Stomach smooth muscle (tissue), 2 donors: ENCODE data around the gene NMD3.
A peak's percentile ranks its signal among the peaks of the same experiment; 100 is the strongest.
"Not testable (repeated sequence)": the region's sequence is repeated elsewhere in the genome, so short reads cannot be mapped to it uniquely, and the experiment has no call there.

ENCODE experiments used
- H3K27ac ChIP-seq: one replicate; pipeline ENCODE4 v1.7.0; 2013; ENCODE audit warnings: mild to moderate bottlenecking, low read length, inconsistent platforms
- H3K27me3 ChIP-seq, 2 donors: one replicate each; pipeline ENCODE4 v1.7.0; 2013; ENCODE audit warnings: low read length in 2 of 2; ENCODE audit not compliant: insufficient read depth in 2 of 2, control insufficient read depth in 1 of 2
- H3K36me3 ChIP-seq, 2 donors: one replicate each; pipeline ENCODE4 v1.7.0; 2013; ENCODE audit warnings: low read length in 2 of 2; ENCODE audit not compliant: control insufficient read depth in 2 of 2, insufficient read depth in 2 of 2
- H3K4me1 ChIP-seq: one replicate; pipeline ENCODE4 v1.7.0; 2013; ENCODE audit warnings: low read length; ENCODE audit not compliant: control insufficient read depth, insufficient read depth
- H3K4me3 ChIP-seq, 2 donors: one replicate each; pipeline ENCODE4 v1.7.0; 2013; ENCODE audit warnings: low read length in 2 of 2
- H3K9ac ChIP-seq, 2 donors: one replicate each; pipeline ENCODE4 v1.7.0; 2013; ENCODE audit warnings: low read length in 2 of 2, mild to moderate bottlenecking in 1 of 2
- H3K9me3 ChIP-seq, 2 donors: one replicate each; pipeline ENCODE4 v1.7.0; 2013; ENCODE audit warnings: low read length in 2 of 2; ENCODE audit not compliant: control insufficient read depth in 2 of 2
- donor health status: healthy.
- donor health status: Pancreatic carcinoma.

Gene NMD3

DNA sequence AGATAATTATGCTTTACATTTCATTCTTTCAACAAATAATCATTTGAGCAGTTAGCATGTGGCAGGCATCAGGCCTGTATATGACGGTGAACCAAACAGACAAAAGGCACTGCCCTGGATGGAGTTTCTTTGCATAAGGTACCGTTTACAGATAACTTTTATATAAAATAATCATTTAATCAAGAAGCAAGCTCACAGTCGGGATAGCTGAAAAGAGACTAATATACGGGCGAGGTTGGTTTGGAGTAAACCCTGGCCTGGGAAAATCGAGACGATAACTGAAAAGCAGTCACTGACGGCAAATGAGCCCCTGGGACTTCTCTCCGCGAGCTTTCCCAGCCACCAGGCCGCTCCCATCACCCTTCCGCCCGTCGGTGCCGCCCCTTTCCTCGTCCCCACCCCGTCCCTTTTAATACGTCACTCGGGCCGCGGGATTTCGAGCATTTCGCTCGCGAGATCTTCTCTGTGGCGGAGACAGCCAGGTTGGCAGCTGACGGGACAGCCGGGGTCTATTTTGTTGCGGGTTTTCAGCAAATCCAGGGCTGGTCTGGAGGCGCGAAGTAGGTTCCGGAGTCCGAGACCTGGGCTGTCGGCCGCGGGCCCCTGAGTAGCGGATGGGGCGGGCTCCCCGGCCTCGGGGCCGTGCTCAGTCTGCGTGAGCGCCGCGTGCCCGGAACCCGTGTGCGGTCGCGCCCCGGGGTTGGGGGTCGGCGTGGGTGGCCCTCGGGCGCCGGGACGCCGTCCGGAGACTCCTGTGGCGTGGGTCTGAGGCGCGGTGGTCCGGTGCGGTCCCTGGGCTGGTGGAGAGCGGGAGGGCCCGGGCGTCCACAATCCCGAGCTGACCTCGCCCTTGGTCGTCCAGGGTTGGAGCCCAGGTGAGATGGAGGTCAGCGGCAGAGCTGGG, at the start of gene NMD3:
TSS of gene NMD3 (plus strand) at position 462 of the 904 bp plus-strand sequence. CDS start 703 bp downstream, outside the sequence.
- Histone ChIP-seq H3K4me3 (peak within 1 kb of the TSS; percentile 89 to 96), H3K36me3 (no peaks in the 10 kb centered on the region), H3K9ac (peak within 1 kb of the TSS; percentile 91), H3K27ac (peak within 1 kb of the TSS; percentile 83), H3K27me3 (no peaks in the 10 kb centered on the region), H3K9me3 (peaks cover 0 to 4% of the 10 kb centered on the region in 2 donors), H3K4me1 (peaks cover 5% of the 10 kb centered on the region)

DNA sequence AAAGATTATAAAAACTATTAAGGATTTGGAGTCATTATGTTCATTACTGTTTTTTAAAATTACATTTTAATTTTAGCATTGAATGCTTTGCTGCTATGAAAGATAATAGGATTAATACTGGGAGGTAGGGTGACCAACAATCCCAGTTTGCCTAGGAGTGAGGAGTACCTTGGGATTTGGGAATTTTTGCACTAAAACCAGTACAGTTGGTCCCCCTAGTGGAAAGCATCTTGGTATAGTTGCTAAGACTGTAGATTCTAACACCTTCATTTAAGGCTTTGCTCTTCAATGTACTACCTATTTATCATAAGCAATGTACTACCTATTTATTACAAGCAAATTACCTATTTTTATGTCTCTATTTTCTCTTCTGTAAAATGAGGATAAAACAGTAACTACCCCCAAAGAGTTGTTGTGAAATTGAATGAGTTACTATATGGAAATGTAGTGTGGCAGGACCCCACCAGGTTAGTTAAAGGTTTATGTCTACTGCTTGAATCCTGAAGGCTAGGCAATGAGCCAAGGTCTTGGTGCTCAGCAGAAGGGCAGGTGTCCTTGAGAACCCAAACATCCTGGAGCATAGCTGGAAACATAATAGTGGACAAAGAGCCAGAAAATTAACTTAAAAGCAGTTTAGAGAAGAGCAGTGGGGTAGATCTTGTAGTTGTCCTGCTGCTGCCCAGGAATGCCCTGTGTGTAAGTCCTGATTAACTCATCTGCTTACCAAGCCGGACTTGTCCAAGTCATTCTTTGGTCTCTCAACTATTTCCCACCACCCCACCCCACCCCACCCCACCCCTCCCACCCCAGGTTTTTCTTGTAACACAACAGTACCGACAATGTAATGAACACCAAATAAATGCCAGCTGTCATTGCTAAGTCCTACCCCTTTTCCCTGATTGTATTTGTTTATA, 49.2 kb upstream of the NMD3 start:
- Histone ChIP-seq H3K9ac (no peak overlapping the region), H3K27me3 (no peaks in the 10 kb centered on the region), H3K4me1 (peaks cover 3% of the 10 kb centered on the region), H3K36me3 (no peaks in the 10 kb centered on the region), H3K4me3 (no peak overlapping the region), H3K27ac (no peak overlapping the region), H3K9me3 (no peaks in the 10 kb centered on the region)

DNA sequence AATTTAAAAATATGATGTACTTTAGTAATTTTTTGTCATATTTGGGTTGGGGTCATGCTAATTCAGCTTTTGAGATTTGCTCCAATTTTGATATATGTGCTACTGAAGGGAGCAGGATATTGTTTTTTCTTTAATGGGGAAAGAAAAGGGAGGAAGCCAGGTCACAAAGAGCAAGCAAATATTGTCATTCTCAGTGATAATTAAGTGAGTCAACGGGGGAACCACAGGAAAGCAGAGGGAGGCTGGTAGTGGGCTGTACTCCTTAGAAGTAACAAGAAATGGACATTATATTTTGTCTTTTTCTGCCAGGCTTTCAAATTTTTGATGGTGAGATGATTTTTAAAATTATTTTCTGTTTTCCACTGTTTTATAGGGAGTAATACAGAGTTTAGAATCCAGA, 45.6 kb upstream of the NMD3 start:
- Histone ChIP-seq H3K27ac (no peak overlapping the region), H3K27me3 (no peaks in the 10 kb centered on the region), H3K9me3 (no peaks in the 10 kb centered on the region), H3K4me1 (peaks cover 3% of the 10 kb centered on the region), H3K4me3 (no peak overlapping the region), H3K9ac (no peak overlapping the region), H3K36me3 (no peaks in the 10 kb centered on the region)

DNA sequence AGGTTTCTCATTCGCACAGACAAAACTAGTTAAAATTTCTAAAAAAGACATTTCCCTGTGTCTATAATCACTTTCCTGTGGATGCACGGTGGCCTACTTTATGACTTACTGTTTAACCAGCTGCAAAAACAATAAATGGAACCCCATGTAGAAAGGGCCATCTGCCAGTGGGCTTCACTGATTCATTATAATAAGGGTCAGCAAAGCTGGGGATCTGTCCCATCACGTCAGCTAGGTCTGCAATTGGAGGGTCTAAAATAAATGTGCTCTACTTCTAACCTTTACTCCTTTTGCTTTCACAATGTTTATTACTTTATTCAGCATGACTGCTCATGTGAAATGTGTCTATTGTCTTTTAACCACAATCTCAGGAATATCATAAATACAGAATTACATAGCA, 43.1 kb upstream of the NMD3 start:
- Histone ChIP-seq H3K27me3 (no peaks in the 10 kb centered on the region), H3K36me3 (no peaks in the 10 kb centered on the region), H3K27ac (no peak overlapping the region), H3K4me1 (no peaks in the 10 kb centered on the region), H3K4me3 (no peak overlapping the region), H3K9me3 (no peaks in the 10 kb centered on the region), H3K9ac (no peak overlapping the region)

DNA sequence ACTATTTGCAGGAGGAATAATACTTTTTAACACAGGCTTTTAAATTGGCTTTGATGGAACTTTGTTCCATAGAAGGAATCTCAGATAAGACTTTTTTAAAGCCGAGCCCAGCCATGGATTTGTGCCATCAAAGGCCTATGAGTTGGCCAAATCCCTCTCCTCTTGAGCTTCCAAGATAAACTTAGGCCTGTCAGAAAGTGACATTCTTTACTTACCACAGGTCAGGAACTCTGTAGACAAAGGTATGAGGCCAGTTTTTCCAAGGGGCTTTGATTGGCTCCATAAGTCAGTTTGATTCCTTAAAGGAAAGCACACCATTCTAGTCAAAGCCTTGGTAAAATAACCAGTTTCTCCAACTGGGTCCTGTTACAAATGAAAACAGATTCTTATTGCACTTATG, 39.7 kb upstream of the NMD3 start:
- not testable (repeated sequence) for H3K4me1 ChIP-seq, H3K27ac ChIP-seq, H3K36me3 ChIP-seq, H3K9ac ChIP-seq, H3K27me3 ChIP-seq, H3K4me3 ChIP-seq, H3K9me3 ChIP-seq

DNA sequence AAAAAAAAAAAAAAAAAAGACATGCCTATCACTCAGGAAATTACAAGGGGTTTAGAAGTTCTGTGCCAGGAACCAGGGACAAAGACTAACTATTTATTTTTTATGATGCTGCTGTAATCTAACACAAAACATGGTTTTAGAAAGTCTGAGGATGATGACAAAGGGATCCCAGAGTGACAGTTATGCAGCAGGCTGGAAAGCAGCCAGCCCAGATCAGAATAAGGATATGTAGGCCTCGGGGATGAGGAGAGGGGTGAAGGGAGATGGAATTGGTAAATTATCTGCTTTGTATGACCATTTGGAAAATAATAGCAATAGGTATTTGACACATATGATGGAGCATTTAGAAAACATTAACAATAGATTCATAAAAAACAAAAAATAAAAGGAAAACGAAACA, 34.1 kb upstream of the NMD3 start:
- Histone ChIP-seq H3K27ac (no peak overlapping the region), H3K9me3 (no peaks in the 10 kb centered on the region), H3K27me3 (no peaks in the 10 kb centered on the region), H3K4me1 (no peaks in the 10 kb centered on the region), H3K4me3 (no peak overlapping the region), H3K36me3 (no peaks in the 10 kb centered on the region), H3K9ac (no peak overlapping the region)

DNA sequence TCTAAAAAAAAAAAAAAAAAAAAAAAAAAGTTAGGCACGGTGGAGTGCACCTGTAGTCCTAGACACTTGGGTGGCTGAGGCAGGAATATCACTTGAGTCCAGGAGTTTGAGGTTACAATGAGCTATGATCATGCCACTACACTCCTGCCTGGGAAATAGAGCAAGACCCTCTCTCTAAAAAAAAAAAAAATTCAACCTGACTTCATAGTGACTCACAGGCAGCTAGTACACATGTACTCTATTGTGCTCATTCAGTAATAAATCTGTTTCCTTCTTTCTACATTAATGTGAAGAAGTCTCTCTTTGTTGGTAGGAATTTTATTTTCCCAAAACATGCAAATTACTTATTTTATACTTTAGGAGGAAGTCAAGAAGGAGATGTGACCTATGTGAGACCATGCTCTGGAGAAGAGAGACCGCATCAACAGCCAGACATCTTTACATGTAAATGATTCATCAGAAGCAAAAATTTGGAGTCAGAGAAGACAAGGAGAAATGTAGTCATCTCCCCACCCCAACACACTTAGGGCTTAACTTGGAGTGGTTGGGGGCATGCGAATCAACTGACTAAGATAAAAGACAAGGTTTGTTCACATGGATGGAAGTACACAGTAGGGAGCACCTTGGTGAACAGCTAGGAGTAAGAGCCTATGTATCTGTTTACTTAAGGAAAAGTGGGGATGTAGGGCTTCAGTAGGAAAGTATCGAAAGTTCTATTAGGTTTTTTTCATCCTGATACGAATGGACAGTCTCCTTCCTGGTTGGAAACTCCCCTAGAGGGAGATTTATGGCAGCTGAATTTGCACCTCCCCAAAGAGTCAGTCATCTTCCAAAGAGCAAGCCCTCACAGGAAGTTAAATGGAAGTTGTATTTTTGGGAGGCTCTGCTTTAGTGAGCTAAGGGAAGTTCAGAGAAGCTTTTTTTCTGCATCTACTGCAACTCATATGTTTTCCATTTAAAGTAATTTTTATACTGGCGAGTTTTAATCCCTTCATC, 23.0 kb upstream of the NMD3 start:
- Histone ChIP-seq H3K27me3 (no peaks in the 10 kb centered on the region), H3K4me3 (no peak overlapping the region), H3K27ac (no peak overlapping the region), H3K4me1 (no peaks in the 10 kb centered on the region), H3K36me3 (no peaks in the 10 kb centered on the region), H3K9ac (no peak overlapping the region), H3K9me3 (peaks cover 0 to 3% of the 10 kb centered on the region in 2 donors)

DNA sequence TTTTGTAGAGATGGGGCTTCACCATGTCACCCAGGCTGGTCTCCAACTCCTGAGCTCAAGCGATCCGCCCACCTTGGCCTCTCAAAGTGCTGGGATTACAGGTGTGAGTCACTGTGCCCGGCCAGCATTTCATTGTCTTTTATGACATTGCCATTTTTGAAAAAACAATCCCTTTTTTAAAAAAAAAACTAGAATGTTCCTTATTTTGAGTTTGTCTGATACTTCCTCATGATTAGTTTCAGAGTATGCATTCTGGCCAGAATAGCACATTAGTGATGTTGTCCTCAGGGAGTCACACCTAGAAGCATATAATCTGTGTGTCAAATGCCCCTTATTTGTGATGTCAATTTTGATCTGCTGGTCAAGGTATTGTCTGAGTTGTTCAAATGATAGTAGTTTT, 21.2 kb upstream of the NMD3 start:
- no peak overlapping the region for H3K27ac ChIP-seq
- peaks cover 0 to 3% of the 10 kb centered on the region in 2 donors for H3K9me3 ChIP-seq
- H3K27me3 ChIP-seq: no peaks in the 10 kb centered on the region
- no peak overlapping the region for H3K9ac ChIP-seq
- no peaks in the 10 kb centered on the region for H3K36me3 ChIP-seq
- H3K4me3 ChIP-seq: no peak overlapping the region
- no peaks in the 10 kb centered on the region for H3K4me1 ChIP-seq

DNA sequence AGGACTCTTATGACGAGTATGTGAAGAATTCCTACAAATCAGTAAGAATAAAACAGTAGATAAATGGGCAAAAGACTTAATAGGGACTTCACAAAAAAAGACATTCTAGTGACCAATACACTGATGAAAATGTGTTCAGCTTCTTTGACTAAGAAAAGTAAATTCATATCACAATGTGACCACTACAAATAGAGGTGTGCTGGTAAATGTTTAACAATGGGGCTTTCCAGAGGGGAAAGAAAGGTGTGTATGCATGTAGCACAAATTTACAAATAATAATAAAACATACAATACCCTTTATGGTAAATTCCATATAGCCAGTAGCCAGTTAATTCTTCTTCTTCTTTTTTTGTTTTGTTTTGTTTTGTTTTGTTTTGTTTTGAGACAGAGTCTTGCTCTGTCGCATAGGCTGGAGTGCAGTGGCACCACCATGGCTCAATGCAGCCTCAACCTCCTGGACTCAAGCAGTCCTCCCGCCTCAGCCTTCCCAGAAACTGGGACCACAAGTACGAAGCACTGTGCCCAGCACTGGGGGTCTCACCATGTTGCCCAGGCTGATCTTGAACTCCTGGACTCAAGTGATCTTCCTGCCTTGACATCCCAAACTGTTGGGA, 17.5 kb upstream of the NMD3 start:
- no peak overlapping the region for H3K27ac ChIP-seq
- no peaks in the 10 kb centered on the region for H3K27me3 ChIP-seq
- H3K9ac ChIP-seq: no peak overlapping the region
- H3K4me3 ChIP-seq: no peak overlapping the region
- H3K9me3 ChIP-seq: no peaks in the 10 kb centered on the region
- no peaks in the 10 kb centered on the region for H3K4me1 ChIP-seq
- H3K36me3 ChIP-seq: no peaks in the 10 kb centered on the region

DNA sequence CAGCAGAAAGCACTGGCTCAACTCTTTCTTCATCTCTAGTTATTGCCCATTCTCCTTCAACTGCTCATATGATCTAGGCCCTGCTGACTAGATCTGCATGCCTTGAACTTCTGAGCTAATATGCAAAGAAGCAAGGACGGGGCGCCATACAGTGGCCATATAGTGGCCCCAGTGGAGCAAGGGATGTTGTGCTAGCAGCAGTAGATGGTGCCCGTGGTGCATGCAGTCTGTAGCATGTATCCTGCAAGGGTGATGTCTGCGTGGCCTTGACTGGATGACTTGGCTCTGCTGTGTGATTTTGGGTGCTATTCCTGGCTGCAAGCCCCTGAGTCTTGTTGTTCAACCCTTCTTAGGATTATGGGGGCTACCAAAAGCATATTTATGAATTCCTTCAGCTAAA, 12.2 kb upstream of the NMD3 start:
- H3K27ac ChIP-seq: no peak overlapping the region
- no peak overlapping the region for H3K4me3 ChIP-seq
- no peaks in the 10 kb centered on the region for H3K36me3 ChIP-seq
- H3K4me1 ChIP-seq: peaks cover 2% of the 10 kb centered on the region
- H3K9me3 ChIP-seq: no peaks in the 10 kb centered on the region
- no peak overlapping the region for H3K9ac ChIP-seq
- H3K27me3 ChIP-seq: no peaks in the 10 kb centered on the region
